HepG2 (cell line): Measurements from ENCODE around the gene VPS25. TPM values are rescaled to one million over a fixed set of nuclear protein-coding genes. Genes with fewer than 3 reads are reported as not detected.

Experiments used
- BATF2 ChIP-seq: sonication (generic); formaldehyde crosslinking; IDR thresholded peaks from 2 replicates; pipeline ENCODE4 v1.8.0; 2022; ENCODE audit warnings: mild to moderate bottlenecking, missing genetic modification reagents, moderate library complexity
- BRD4 ChIP-seq: sonication (generic); formaldehyde crosslinking; IDR thresholded peaks from 2 replicates; pipeline ENCODE4 v1.4.0; 2020; ENCODE audit warnings: missing genetic modification reagents
- ELF3 ChIP-seq: IDR thresholded peaks from 2 replicates; pipeline ENCODE4 v1.6.1; 2016; ENCODE audit warnings: missing genetic modification reagents, missing compliant biosample characterization
- FOXO1 ChIP-seq: sonication (generic); formaldehyde crosslinking; IDR thresholded peaks from 2 replicates; pipeline ENCODE4 v1.4.0; 2020; ENCODE audit warnings: missing genetic modification reagents
- GMEB1 ChIP-seq: sonication (generic); formaldehyde crosslinking; IDR thresholded peaks from 2 replicates; pipeline ENCODE4 v1.5.1; 2020; ENCODE audit warnings: missing genetic modification reagents, mild to moderate bottlenecking, borderline replicate concordance
- PRDM10 ChIP-seq: sonication (generic); formaldehyde crosslinking; IDR thresholded peaks from 2 replicates; pipeline ENCODE4 v1.4.0; 2020; ENCODE audit warnings: low read depth, missing genetic modification reagents
- RFXANK ChIP-seq: IDR thresholded peaks from 2 replicates; pipeline ENCODE4 v1.6.1; 2016
- SP1 ChIP-seq, 2 experiments: fragments of 450-650 bp in 1 of 2; sonication (generic) in 1 of 2; formaldehyde crosslinking in 1 of 2; IDR thresholded peaks; 2 replicates each; pipeline versions ENCODE4 v1.4.0 to v1.6.1; 2016 to 2020; ENCODE audit warnings: missing genetic modification reagents in 1 of 2
- TMF1 ChIP-seq: sonication (generic); formaldehyde crosslinking; IDR thresholded peaks from 2 replicates; pipeline ENCODE4 v1.8.1; 2022; ENCODE audit warnings: low read depth, missing genetic modification reagents
- ZFP41 ChIP-seq: sonication (generic); formaldehyde crosslinking; IDR thresholded peaks from 2 replicates; pipeline ENCODE4 v1.4.0; 2020; ENCODE audit warnings: mild to moderate bottlenecking, missing genetic modification reagents, borderline replicate concordance
- ZKSCAN8 ChIP-seq: IDR thresholded peaks from 2 replicates; pipeline ENCODE4 v1.6.1; 2016; ENCODE audit warnings: borderline replicate concordance, missing genetic modification reagents, missing compliant biosample characterization
- ZNF235 ChIP-seq: sonication (generic); formaldehyde crosslinking; IDR thresholded peaks from 2 replicates; pipeline ENCODE4 v1.8.1; 2023; ENCODE audit warnings: mild to moderate bottlenecking, missing genetic modification reagents, borderline replicate concordance
- ZNF260 ChIP-seq: sonication (generic); formaldehyde crosslinking; IDR thresholded peaks from 2 replicates; pipeline ENCODE4 v1.4.0; 2020; ENCODE audit warnings: missing genetic modification reagents, low read depth, mild to moderate bottlenecking, borderline replicate concordance
- ZNF335 ChIP-seq: sonication (generic); formaldehyde crosslinking; IDR thresholded peaks from 2 replicates; pipeline ENCODE4 v1.4.0; 2020; ENCODE audit warnings: missing genetic modification reagents
- ZNF83 ChIP-seq: sonication (generic); formaldehyde crosslinking; IDR thresholded peaks from 2 replicates; pipeline ENCODE4 v1.4.0; 2020; ENCODE audit warnings: missing genetic modification reagents, mild to moderate bottlenecking, borderline replicate concordance
- polyA plus RNA-seq, 8 experiments: library from polyadenylated mRNA; depleted of rRNA in 3 of 8; stranded (reverse) in 7 of 8; unstranded in 1 of 8; fragments of >200 nt; fragmentation: Illumina TruSeq in 4 of 8; extraction: Trizol in 4 of 8; gene quantifications; 2 replicates each; pipeline versions ENCODE4 v1.2.1 to v1.2.3, GENCODE V29; 2011 to 2016; ENCODE audit warnings: low read depth in 4 of 8, missing spikeins in 1 of 8, mixed read lengths in 1 of 8; ENCODE audit not compliant: insufficient read depth in 1 of 8
- total RNA-seq, 5 experiments: library from RNA; depleted of rRNA; stranded (reverse); fragments of >200 nt; fragmentation: Illumina TruSeq; extraction: Trizol; gene quantifications; 2 replicates each; pipeline ENCODE4 v1.2.3, GENCODE V29; 2016; ENCODE audit warnings: low read depth in 1 of 5
- TF ChIP-seq, protein P1 (sequence below): sonication (generic); formaldehyde crosslinking; IDR thresholded peaks from 2 replicates; pipeline ENCODE4 v1.4.0; 2020; ENCODE audit warnings: mild to moderate bottlenecking, low read depth, missing genetic modification reagents
- TF ChIP-seq, protein P2 (sequence below): sonication (generic); formaldehyde crosslinking; IDR thresholded peaks from 2 replicates; pipeline ENCODE4 v1.4.0; 2020; ENCODE audit warnings: missing genetic modification reagents

Gene VPS25
- total and polyA plus RNA-seq, 2 of the 13 experiments (the other 11 are each of a cell fraction or from before 2014, with no cell fraction given), result 161 to 249 TPM

DNA sequence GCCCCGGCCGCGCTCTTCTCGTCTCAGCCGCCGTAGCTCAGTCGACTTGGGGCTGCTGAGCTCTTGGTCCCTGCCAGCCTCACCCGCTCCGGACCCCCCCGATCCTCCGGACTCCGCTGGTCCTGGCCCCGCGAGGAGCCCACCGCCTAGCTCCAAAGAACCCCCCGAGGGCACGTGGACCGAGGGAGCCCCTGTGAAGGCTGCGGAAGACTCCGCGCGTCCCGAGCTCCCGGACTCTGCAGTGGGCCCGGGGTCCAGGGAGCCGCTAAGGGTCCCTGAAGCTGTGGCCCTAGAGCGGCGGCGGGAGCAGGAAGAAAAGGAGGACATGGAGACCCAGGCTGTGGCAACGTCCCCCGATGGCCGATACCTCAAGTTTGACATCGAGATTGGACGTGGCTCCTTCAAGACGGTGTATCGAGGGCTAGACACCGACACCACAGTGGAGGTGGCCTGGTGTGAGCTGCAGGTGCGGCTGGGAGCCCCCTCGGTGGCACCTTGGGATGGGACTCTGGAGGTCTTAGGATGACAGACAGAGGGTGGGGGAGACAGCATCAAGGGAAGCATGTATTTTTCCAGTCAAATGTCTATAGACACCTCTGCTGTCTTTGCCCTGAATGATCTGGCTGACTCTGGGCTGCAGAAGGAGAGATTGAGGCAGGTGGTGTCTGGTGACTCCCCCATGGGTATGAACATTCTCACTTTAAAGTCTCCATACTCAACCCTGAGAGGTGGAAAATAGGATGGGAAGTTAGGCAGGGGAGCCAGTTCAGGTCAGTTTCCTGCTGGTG lies 7.8 kb downstream of the VPS25 start (continued):
- TF ChIP-seq PRDM10 (CRISPR knock-in tag), result no peak
- TF ChIP-seq, protein P1, sequence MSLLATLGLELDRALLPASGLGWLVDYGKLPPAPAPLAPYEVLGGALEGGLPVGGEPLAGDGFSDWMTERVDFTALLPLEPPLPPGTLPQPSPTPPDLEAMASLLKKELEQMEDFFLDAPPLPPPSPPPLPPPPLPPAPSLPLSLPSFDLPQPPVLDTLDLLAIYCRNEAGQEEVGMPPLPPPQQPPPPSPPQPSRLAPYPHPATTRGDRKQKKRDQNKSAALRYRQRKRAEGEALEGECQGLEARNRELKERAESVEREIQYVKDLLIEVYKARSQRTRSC (CRISPR knock-in tag), result no peak
- no peak for TF ChIP-seq RFXANK (CRISPR knock-in tag)
- TF ChIP-seq ZNF235 (CRISPR knock-in tag), result peak; percentile 40; the same call in 1 of the 2 replicates
- TF ChIP-seq ZNF260 (CRISPR knock-in tag), result no peak
- TF ChIP-seq, protein P2, sequence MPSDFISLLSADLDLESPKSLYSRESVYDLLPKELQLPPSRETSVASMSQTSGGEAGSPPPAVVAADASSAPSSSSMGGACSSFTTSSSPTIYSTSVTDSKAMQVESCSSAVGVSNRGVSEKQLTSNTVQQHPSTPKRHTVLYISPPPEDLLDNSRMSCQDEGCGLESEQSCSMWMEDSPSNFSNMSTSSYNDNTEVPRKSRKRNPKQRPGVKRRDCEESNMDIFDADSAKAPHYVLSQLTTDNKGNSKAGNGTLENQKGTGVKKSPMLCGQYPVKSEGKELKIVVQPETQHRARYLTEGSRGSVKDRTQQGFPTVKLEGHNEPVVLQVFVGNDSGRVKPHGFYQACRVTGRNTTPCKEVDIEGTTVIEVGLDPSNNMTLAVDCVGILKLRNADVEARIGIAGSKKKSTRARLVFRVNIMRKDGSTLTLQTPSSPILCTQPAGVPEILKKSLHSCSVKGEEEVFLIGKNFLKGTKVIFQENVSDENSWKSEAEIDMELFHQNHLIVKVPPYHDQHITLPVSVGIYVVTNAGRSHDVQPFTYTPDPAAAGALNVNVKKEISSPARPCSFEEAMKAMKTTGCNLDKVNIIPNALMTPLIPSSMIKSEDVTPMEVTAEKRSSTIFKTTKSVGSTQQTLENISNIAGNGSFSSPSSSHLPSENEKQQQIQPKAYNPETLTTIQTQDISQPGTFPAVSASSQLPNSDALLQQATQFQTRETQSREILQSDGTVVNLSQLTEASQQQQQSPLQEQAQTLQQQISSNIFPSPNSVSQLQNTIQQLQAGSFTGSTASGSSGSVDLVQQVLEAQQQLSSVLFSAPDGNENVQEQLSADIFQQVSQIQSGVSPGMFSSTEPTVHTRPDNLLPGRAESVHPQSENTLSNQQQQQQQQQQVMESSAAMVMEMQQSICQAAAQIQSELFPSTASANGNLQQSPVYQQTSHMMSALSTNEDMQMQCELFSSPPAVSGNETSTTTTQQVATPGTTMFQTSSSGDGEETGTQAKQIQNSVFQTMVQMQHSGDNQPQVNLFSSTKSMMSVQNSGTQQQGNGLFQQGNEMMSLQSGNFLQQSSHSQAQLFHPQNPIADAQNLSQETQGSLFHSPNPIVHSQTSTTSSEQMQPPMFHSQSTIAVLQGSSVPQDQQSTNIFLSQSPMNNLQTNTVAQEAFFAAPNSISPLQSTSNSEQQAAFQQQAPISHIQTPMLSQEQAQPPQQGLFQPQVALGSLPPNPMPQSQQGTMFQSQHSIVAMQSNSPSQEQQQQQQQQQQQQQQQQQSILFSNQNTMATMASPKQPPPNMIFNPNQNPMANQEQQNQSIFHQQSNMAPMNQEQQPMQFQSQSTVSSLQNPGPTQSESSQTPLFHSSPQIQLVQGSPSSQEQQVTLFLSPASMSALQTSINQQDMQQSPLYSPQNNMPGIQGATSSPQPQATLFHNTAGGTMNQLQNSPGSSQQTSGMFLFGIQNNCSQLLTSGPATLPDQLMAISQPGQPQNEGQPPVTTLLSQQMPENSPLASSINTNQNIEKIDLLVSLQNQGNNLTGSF, result no peak; the same call in 1 of the 2 replicates
- TF ChIP-seq ZNF83, result no peak
- TF ChIP-seq FOXO1 (CRISPR knock-in tag), result no peak
- no peak for TF ChIP-seq SP1 (IDR thresholded peaks at IDR 0.05)
- TF ChIP-seq SP1 (CRISPR knock-in tag; IDR thresholded peaks at IDR 0.05), result no peak
- no peak for TF ChIP-seq GMEB1 (CRISPR knock-in tag)
- TF ChIP-seq BRD4, result no peak
- no peak for TF ChIP-seq ZNF335 (CRISPR knock-in tag)
- no peak for TF ChIP-seq ZKSCAN8 (CRISPR knock-in tag)
- no peak for TF ChIP-seq ELF3 (CRISPR knock-in tag)
- no peak for TF ChIP-seq TMF1 (CRISPR knock-in tag)
- no peak for TF ChIP-seq BATF2 (CRISPR knock-in tag)
- TF ChIP-seq ZFP41 (CRISPR knock-in tag), result no peak
